ENCODE results near the gene SMIM38. TPM values are rescaled to one million over a fixed set of nuclear protein-coding genes. Genes with fewer than 3 reads are reported as not detected.
A peak's percentile ranks its signal among the peaks of the same experiment; 100 is the strongest.

Gene SMIM38
- not detected for total RNA-seq
- long read RNA-seq: 0 reads

DNA sequence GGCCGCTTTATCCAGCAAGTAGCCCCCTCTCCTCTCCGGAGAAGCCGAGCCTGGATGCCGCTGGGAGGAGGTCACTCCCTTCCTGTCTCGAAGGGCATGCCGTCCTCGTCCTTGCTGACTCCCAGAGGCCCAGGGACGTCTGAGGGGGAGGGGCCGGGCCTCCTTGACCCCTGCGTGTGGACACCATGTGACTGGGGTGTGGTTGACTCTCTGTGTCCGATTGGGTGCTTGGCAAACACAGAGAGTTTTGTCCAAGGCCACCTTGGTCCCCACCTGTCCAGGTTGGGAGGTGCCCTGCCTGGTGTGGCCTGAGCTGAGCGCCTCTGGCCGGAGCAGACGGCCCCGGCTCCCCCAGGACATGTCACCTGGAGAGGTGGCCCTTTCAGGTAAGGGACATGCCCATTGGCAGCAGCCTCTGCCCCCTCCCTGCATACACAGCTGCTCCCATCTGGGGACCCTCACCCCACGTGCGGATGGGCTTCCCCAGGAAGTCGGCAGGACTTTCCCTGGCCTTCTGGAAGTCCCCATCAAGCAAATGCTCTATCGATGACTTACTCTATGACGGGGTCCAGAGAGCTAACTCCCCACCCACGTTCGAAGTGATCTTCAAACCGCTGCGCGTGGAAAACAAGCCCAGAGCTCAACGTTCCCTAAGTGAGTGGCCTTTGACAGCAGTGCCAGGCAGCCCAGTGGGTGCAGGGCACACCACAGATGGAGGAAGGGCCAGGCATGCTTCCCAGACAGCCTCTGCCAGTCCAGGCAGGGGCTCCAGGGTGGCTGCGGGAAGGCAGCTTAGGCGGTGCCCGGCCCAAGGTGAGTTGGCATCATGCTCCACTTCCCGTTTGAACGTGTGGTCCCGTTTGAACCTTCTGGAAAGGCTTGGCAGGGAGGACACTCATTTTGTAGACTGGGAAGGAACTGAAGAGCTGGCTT is at the start of gene SMIM38:
TSS of gene SMIM38 (plus strand) at position 634 of the 933 bp plus-strand sequence. CDS start 1,912 bp downstream, outside the sequence.
- intact Hi-C loops (cut with micrococcal nuclease): no loop called here
- DNase-seq (peak; percentile 51), ATAC-seq (no peak)

DNA sequence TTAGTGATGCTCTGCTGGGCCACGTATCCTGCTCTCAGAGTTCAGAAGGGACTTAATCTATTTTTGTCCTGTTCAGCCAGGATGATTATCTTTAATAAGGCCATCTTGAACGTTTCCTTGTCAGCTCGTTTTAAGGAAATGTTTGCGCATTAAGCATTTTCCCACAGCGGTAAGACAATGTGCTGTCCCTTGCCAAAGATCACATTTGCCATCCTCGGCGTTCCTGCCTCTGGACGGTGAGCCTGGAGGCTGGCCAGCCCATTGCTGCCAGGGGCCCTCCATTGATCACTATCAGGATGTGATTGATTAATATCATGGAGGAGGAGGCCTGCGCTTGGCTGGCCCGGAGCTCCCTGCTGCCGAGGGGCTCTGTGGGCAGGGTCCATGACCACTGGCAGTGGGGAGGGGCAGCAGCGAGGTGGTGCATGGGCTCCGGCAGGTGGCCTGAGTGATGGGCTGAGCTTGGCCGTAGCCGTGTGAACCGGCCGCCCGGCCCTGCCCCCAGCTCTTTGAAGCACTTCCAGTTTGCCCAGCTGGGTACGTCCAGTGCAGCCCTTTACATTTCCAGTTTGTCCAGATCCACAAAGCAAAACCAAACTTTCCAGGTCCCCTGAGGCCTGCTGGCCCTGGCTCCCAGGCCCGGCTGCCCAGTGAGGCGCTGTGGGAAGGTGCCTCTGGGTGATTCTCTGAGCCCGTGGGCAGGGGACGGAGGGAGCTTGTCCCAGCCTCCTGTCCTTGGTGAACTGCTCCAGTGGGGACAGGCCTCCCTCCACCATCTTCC is 49.5 kb upstream of the SMIM38 start:
- no peak for ATAC-seq
- intact Hi-C loops (cut with micrococcal nuclease): loop anchor here (10.0 kb wide), 1 partner anchor 539 kb away; the partner anchor contains the start of gene CCND1
- DNase-seq: peak; percentile 24

DNA sequence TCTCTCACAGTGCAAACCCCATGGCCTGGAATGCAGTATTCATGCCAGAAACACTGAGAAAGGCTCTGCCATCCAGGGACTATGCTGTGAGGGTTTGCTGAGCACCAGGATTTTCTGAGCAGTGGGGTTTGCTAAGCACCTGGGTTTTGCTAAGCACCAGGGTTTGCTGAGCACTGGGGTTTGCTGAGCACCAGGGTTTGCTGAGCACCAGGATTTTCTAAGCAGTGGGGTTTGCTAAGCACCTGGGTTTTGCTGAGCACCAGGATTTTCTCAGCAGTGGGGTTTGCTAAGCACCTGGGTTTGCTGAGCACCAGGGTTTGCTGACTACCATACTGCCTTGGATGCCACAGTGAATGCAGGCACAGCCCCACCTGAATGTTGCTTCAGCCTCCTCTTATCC is 48.3 kb upstream of the SMIM38 start:
- DNase-seq (no peak), ATAC-seq (no peak)
- intact Hi-C loops (cut with micrococcal nuclease): loop anchor here (10.0 kb wide), 1 partner anchor 537 kb away; the partner anchor contains the start of gene CCND1

GRCh38 chr11:69108030-69108429 is 47.7 kb upstream of the SMIM38 start:
- intact Hi-C loops (cut with micrococcal nuclease): loop anchor here (10.0 kb wide), 1 partner anchor 537 kb away; the partner anchor contains the start of gene CCND1
- DNase-seq (peak; percentile 15), ATAC-seq (no peak)

- DNase-seq (peak; percentile 7), ATAC-seq (no peak)
- intact Hi-C loops (cut with micrococcal nuclease): loop anchor here (10.0 kb wide), 1 partner anchor 536 kb away; the partner anchor contains the start of gene CCND1
These were observed 47.2 kb upstream of the SMIM38 start for GRCh38 chr11:69108559-69108958.

GRCh38 chr11:69109101-69109500 is 46.6 kb upstream of the SMIM38 start:
- peak; percentile 7 for DNase-seq
- intact Hi-C loops (cut with micrococcal nuclease): loop anchor here (10.0 kb wide), 1 partner anchor 536 kb away; the partner anchor contains the start of gene CCND1
- ATAC-seq: no peak

DNA sequence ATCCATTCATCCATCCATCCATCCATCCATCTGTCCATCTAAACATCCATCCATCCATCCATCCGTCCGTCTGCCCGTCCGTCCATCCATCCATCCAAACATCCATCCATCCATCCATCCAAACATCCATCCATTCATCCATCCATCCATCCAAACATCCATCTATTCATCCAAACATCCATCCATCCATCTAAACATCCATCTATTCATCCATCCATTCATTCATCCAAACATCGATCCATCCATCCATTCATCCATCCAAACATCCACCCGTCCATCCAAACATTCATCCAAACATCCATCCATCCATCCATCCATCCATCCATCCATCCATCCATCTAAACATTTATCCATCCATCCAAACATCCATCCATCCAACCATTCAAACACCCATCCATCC is 45.3 kb upstream of the SMIM38 start:
- no peak for ATAC-seq
- no peak for DNase-seq
- intact Hi-C loops (cut with micrococcal nuclease): no loop called here

DNA sequence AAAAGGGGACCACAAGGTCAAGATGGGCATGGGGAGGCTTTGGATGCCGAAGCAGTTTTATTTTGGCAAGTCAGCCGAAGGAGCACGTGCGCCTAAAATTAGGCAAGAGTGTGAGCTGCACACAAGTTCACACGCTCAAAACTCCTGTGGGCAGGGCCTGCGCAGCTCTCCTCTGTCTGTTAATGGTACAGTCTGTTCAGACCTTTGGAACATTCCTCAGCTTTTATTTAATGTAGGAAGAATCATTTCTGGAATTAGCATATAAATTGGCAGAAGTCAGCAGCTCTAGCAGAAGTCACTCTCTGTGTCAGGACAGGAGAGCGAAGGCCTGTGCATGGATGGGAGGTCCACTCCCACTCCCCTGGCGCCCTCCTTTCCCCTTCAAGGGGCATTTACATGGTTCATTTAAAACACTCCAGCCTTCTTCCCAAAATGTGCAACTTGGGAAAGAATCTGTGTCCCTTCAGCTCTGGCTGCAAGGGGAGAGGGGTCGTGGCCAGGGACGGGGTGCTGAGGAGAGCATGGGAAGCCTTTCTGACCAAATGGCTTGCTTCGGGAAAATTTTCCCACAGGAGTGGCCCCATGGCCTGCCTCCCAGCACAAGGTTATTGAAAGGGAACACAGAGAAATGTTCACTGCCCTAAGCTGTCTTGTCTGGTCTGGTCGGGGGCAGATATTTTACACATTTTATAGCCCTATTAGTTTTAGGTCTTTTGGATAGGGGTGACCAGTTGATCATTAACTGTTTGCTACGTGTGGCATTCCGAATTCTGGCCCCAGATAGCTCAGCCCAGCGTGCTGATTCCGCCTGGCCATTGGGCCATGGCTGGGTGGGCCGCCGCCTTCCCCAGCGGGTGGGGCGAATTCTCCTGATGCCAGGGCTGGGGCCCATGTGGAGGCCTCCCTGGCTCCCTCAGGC is 43.9 kb upstream of the SMIM38 start:
- no peak for ATAC-seq
- intact Hi-C loops (cut with micrococcal nuclease): no loop called here

DNA sequence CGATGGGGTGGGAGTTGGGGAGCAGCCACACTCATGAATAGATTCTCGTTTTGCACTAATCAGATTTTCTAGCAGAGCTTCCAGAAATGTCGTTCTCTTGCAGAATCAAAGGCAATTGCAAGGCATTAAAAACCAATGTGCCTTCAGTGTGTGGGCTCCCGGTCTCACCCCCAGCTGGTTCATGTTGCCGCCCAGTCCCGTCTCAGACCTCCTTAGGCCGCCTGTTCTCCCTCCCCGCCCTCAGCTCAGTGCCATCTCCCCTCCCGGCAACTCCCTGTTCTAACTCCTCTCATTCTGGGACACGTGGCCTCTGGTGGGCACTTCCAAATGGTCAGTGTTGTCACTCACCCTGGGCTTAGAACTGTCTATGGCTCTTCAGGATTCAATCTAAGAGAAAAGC is 42.5 kb upstream of the SMIM38 start:
- peak; percentile 12 for DNase-seq
- intact Hi-C loops (cut with micrococcal nuclease): no loop called here
- ATAC-seq: no peak

More for the DNA sequence above, 43.9 kb upstream of the SMIM38 start:
- DNase-seq: peak; percentile 8

- intact Hi-C loops (cut with micrococcal nuclease): no loop called here
- DNase-seq: peak; percentile 9
- no peak for ATAC-seq
These were observed 41.9 kb upstream of the SMIM38 start for GRCh38 chr11:69113646-69114340.

- ATAC-seq (no peak), DNase-seq (peak; percentile 16)
- intact Hi-C loops (cut with micrococcal nuclease): no loop called here
These were observed 41.4 kb upstream of the SMIM38 start for GRCh38 chr11:69114362-69114761.

DNA sequence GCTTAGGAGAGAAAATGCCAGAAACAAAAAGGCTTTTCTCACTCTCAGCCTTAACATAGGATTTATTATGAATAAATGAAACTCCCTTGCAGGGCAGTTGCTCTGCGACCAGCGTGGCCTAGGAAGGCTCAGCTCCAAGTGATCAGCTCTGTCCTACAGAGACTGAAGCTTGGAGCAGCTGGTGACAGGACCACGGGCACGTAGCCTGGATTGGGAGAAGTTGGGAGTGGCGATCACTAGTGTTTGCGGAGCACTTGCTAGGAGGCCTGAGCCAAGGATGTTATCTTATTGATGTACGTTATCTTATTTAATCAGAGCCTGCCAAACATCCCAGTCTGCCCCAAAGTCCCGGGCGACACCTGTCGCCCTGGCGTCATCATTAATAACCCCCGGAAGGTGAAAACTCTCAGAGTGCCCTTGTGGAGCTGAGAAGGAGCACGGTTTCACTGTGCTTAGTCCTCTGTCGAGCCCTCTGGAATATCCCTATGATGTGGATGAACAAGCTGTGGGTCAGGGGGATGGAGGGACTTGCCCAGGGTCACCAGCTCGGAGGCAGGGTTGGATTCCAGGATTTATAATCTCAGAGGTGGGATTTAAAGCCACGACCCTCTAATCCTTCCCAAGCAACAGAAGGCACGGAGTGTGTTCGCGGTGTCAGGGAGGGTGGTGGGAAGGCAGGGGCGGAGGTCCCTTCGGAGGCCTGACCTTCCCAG is 40.8 kb upstream of the SMIM38 start:
- intact Hi-C loops (cut with micrococcal nuclease): no loop called here

DNA sequence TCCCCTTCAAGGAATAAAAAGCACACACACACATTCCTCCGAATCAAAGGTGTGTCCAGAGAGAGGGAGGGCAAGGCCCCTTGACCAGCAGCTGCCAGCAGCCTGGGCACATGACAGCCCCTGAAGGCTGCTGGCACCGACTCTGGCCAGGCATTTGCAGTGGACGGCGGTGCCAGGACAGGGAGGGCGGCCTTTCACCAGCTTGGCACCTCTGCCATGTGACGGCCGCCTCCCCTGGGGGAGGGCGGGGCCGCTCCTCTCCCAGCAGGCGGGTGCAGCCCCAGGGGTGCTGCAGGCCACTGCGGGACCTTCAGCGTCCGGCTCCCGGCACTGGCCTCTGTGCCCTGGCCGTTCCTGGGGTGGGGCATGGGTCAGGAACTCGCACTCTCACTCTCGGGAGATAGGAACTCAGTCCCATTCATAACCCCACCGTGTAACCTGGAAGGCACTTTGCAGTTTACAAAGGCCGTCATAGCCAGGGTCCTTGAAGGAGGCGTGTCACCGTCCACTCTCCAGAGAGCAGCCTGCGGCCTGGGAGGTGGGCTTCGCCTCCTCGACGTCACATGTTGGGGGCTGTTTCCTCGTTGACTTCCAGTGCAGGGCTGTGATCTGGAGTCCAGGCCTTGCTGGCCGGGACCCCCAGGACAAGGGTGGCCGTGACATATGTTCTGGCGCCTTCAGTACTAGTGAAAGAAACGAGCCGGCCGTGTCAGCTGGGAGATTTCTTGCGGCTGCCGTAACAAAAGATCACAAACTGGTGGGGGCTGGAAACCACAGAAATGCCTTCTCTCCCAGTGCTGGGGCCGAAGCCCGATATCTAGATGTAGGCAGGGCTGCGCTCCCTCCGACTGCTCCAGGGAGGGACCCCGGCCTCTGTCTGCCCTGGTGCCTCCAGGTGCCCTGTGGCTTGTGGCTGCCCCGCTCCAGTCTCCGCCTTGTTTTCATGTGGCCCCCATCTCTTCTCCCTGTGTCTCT is 39.9 kb upstream of the SMIM38 start:
- intact Hi-C loops (cut with micrococcal nuclease): no loop called here
- DNase-seq (peak; percentile 90), ATAC-seq (peak; percentile 95)

More for the DNA sequence above, 40.8 kb upstream of the SMIM38 start:
- DNase-seq (peak; percentile 53), ATAC-seq (peak; percentile 68)

GRCh38 chr11:69116671-69117070 is 39.1 kb upstream of the SMIM38 start:
- intact Hi-C loops (cut with micrococcal nuclease): no loop called here
- DNase-seq (peak; percentile 23), ATAC-seq (no peak)

- DNase-seq (no peak), ATAC-seq (no peak)
- intact Hi-C loops (cut with micrococcal nuclease): no loop called here
These were observed 36.5 kb upstream of the SMIM38 start for GRCh38 chr11:69119190-69119589.

Measured in left ventricle myocardium superior (tissue), 1 donor.